ENCODE measurements around the gene SYT5. TPM values are rescaled to one million over a fixed set of nuclear protein-coding genes. Genes with fewer than 3 reads are reported as not detected.

The SYT5 gene
- total and polyA plus RNA-seq, 2 of the 13 experiments (the other 11 are each of a cell fraction or from before 2014, with no cell fraction given), result not detected

GRCh38 chr19:55145232-55145631 lies 34.9 kb downstream of the SYT5 start:
- intact Hi-C loops (cut with micrococcal nuclease; ENCODE audit: unreplicated experiment), result no loop called here
- no peak for FAIRE-seq
- Histone ChIP-seq H3K36me3 (replicated peaks in 1 of 2; ENCODE audit: control insufficient read depth in 1 of 2, insufficient read depth in 2 of 2, low read length in 2 of 2) (no peaks in the 10 kb centered on the region), H3K9ac (ENCODE audit: insufficient read depth, low read depth, low read length) (no peak overlapping the region), H2AFZ (ENCODE audit: low read length) (no peak overlapping the region), H4K20me1 (ENCODE audit: insufficient read depth, low read length) (no peaks in the 10 kb centered on the region), H3K4me3 (replicated peaks in 1 of 3; ENCODE audit: insufficient read depth in 1 of 3, low read depth in 2 of 3, low read length in 3 of 3) (no peak overlapping the region), H3K27ac (ENCODE audit: extremely low read length, insufficient read depth, low read length) (no peak overlapping the region), H3K79me2 (ENCODE audit: insufficient read depth, low read length) (no peaks in the 10 kb centered on the region), H3K27me3 (ENCODE audit: control insufficient read depth in 1 of 2, insufficient read depth in 2 of 2, low read length in 2 of 2) (peaks cover 0 to 23% of the 10 kb centered on the region in 2 experiments; a peak in 2 of 5 replicates), H3K4me2 (ENCODE audit: low read depth, low read length) (no peak overlapping the region), H3K9me3 (ENCODE audit: low read length) (no peaks in the 10 kb centered on the region), H3K4me1 (ENCODE audit: insufficient read depth, low read length) (peaks cover 20% of the 10 kb centered on the region; the same call in 1 of the 2 replicates)
- ChIA-PET POLR2A (no interaction called here), CTCF (ENCODE audit: low intra/inter-chr PET ratio, low total read pairs) (no interaction called here)
- no TSS peak for BruUV-seq (replicated peaks)
- in situ Hi-C loops (cut with HindIII; ENCODE audit: extremely low pct_ligation_motif_present, low pct_unique_long_range_greater_than_20kb), result loop anchor here (5.0 kb wide), 1 partner anchor 262 kb away; the partner anchor contains the start of gene UBE2S
- 34% methylated on average over 3 of the region's 3 CpGs for WGBS (ENCODE audit: low lambda C conversion rate)
- TF ChIP-seq, protein P1, sequence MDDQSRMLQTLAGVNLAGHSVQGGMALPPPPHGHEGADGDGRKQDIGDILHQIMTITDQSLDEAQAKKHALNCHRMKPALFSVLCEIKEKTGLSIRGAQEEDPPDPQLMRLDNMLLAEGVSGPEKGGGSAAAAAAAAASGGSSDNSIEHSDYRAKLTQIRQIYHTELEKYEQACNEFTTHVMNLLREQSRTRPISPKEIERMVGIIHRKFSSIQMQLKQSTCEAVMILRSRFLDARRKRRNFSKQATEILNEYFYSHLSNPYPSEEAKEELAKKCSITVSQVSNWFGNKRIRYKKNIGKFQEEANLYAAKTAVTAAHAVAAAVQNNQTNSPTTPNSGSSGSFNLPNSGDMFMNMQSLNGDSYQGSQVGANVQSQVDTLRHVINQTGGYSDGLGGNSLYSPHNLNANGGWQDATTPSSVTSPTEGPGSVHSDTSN (CRISPR knock-in tag; IDR thresholded peaks at IDR 0.05; ENCODE audit: borderline replicate concordance), result no peak
- peak; percentile 61 for TF ChIP-seq PCBP2 (optimal IDR thresholded peaks at IDR 0.05; ENCODE audit: low read depth, low read length, poor library complexity, severe bottlenecking)
- no peak for ATAC-seq
- DNase-seq (ENCODE audit: low spot score), result no peak

DNA sequence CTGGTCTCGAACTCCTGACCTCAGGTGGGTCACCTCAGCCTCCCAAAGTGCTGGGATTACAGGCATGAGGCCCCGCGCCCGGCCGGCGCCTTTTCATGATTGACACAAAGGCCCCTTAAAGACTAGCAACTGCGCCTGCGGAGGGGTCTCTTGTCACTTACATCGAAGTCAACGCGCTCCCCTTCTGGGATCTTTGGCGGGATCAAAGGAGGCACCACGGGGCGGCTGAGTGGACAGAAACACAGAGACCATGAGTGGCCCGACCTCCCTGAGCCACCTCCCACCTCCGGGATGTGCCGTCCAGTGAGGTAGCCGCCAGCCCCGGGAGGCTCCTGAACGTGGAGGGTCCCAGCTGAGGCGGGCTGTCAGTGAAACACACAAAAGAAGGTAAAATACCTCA lies 38.4 kb downstream of the SYT5 start:
- H3K27ac ChIP-seq (ENCODE audit: extremely low read length, insufficient read depth, low read length), result no peak overlapping the region
- TF ChIP-seq, protein P2, sequence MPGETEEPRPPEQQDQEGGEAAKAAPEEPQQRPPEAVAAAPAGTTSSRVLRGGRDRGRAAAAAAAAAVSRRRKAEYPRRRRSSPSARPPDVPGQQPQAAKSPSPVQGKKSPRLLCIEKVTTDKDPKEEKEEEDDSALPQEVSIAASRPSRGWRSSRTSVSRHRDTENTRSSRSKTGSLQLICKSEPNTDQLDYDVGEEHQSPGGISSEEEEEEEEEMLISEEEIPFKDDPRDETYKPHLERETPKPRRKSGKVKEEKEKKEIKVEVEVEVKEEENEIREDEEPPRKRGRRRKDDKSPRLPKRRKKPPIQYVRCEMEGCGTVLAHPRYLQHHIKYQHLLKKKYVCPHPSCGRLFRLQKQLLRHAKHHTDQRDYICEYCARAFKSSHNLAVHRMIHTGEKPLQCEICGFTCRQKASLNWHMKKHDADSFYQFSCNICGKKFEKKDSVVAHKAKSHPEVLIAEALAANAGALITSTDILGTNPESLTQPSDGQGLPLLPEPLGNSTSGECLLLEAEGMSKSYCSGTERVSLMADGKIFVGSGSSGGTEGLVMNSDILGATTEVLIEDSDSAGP (CRISPR knock-in tag; IDR thresholded peaks at IDR 0.05; ENCODE audit: borderline replicate concordance), result 0 out of 2 replicates have a peak, but pooled peaks have one; percentile 10
- TF ChIP-seq ZNF556 (CRISPR knock-in tag; IDR thresholded peaks at IDR 0.05; ENCODE audit: borderline replicate concordance), result no peak
- DNase-seq (ENCODE audit: low spot score) (no peak), FAIRE-seq (no peak), ATAC-seq (0 out of 3 replicates have a peak, but pooled peaks have one; percentile 10)
- in situ Hi-C loops (cut with HindIII; ENCODE audit: extremely low pct_ligation_motif_present, low pct_unique_long_range_greater_than_20kb), result no loop called here
- no peaks in the 10 kb centered on the region for H3K9me3 ChIP-seq (ENCODE audit: low read length)
- peaks cover 0 to 14% of the 10 kb centered on the region in 2 experiments; a peak in 2 of 5 replicates for H3K27me3 ChIP-seq (ENCODE audit: control insufficient read depth in 1 of 2, insufficient read depth in 2 of 2, low read length in 2 of 2)
- 32% methylated on average over 18 of the region's 21 CpGs for WGBS (ENCODE audit: low lambda C conversion rate)
- H3K4me1 ChIP-seq (ENCODE audit: insufficient read depth, low read length), result 0 out of 2 replicates have a peak, but pooled peaks cover 7% of the 10 kb centered on the region
- H2AFZ ChIP-seq (ENCODE audit: low read length), result no peak overlapping the region
- no TSS peak for BruUV-seq (replicated peaks)
- no peaks in the 10 kb centered on the region for H4K20me1 ChIP-seq (ENCODE audit: insufficient read depth, low read length)
- peak overlapping the region; percentile 23; the same call in 1 of the 2 replicates for H3K4me2 ChIP-seq (ENCODE audit: low read depth, low read length)
- intact Hi-C loops (cut with micrococcal nuclease; ENCODE audit: unreplicated experiment), result loop anchor here (2.0 to 5.0 kb wide), 2 partner anchors 19 to 276 kb away; no protein-coding TSS in a partner anchor
- no peaks in the 10 kb centered on the region for H3K36me3 ChIP-seq (replicated peaks in 1 of 2; ENCODE audit: control insufficient read depth in 1 of 2, insufficient read depth in 2 of 2, low read length in 2 of 2)
- POLR2A ChIA-PET, result interaction anchor here (1.0 to 1.2 kb wide), 2 partner anchors 65 to 266 kb away, joined by 3 to 5 read pairs; partner anchors contain the start of gene UBE2S
- no peaks in the 10 kb centered on the region for H3K79me2 ChIP-seq (ENCODE audit: insufficient read depth, low read length)
- CTCF ChIA-PET (ENCODE audit: low intra/inter-chr PET ratio, low total read pairs), result interaction anchor here (0.8 to 2.2 kb wide), 7 partner anchors 17 to 362 kb away, joined by 3 to 15 read pairs (median 4); partner anchors contain the start of gene DNAAF3
- H3K4me3 ChIP-seq (replicated peaks in 1 of 3; ENCODE audit: insufficient read depth in 1 of 3, low read depth in 2 of 3, low read length in 3 of 3), result peak overlapping the region in 1 of 3 experiments; percentile 25; a peak in 1 of 6 replicates
- no peak overlapping the region for H3K9ac ChIP-seq (ENCODE audit: insufficient read depth, low read depth, low read length)
